Endothelial cell of umbilical vein (primary cell): ENCODE data around the gene DDB1. TPM values are rescaled to one million over a fixed set of nuclear protein-coding genes. Genes with fewer than 3 reads are reported as not detected.

Source experiments
- BruUV-seq: library from RNA; stranded (reverse); fragments of 400-500 nt; replicated peaks from 2 replicates; lab custom pipeline; 2021; lab: Mats Ljungman, UMichigan
- CTCF ChIA-PET: fragments of 300-600, 350-600 bp; sonication (Branson Sonifier 250); formaldehyde crosslinking; loops from one replicate; lab custom pipeline; 2021; ENCODE audit warnings: antibody characterized with exemption, inconsistent platforms; lab: Charles Lee
- POLR2A ChIA-PET: fragments of 300-600, 350-600 bp; sonication (Branson Sonifier 250); formaldehyde crosslinking; loops from one replicate; lab custom pipeline; 2021; ENCODE audit warnings: antibody characterized with exemption, inconsistent platforms; lab: Charles Lee
- DNase-seq: peaks from one replicate; pipeline ENCODE4 v3.0.0-alpha.2; 2011; ENCODE audit warnings: low read depth, low spot score
- FAIRE-seq: peaks from 2 replicates; lab custom pipeline; 2011; peaks lifted over from hg19 to GRCh38; lab: Jason Lieb, UNC
- H2AFZ ChIP-seq: 2 replicates; pipeline ENCODE4 v1.6.0; 2012; ENCODE audit warnings: low read depth, low read length, control low read depth, inconsistent platforms
- H3K27ac ChIP-seq: 2 replicates; pipeline ENCODE4 v1.5.1; 2011; ENCODE audit warnings: low read depth, mild to moderate bottlenecking, control low read depth, low read length, moderate library complexity; ENCODE audit not compliant: insufficient read depth
- H3K27me3 ChIP-seq, 2 experiments: 2 replicates each; pipeline versions ENCODE4 v1.6.0 to v1.6.1; 2011; ENCODE audit warnings: low read length in 2 of 2, mixed read lengths in 1 of 2; ENCODE audit not compliant: control insufficient read depth in 2 of 2, insufficient read depth in 2 of 2
- H3K36me3 ChIP-seq, 2 experiments: 2 replicates in 1 of 2; 3 replicates in 1 of 2; pipeline ENCODE4 v1.5.1; 2011; ENCODE audit warnings: low read length in 2 of 2, mild to moderate bottlenecking in 1 of 2, moderate library complexity in 1 of 2; ENCODE audit not compliant: control insufficient read depth in 2 of 2, insufficient read depth in 2 of 2; ENCODE audit errors: extremely low read depth in 1 of 2
- H3K4me1 ChIP-seq: 3 replicates; pipeline ENCODE4 v1.5.1; 2011; ENCODE audit warnings: mild to moderate bottlenecking, low read length; ENCODE audit not compliant: control insufficient read depth, insufficient read depth; ENCODE audit errors: extremely low read depth
- H3K4me2 ChIP-seq: 2 replicates; pipeline ENCODE4 v1.6.1; 2011; ENCODE audit warnings: low read length, control low read depth, mixed read lengths; ENCODE audit not compliant: insufficient read depth
- H3K4me3 ChIP-seq, 3 experiments: fragments of 200-600 bp in 1 of 3; sonication (generic), shearing (Covaris generic) in 1 of 3; replicated peaks in 1 of 3; 2 replicates each; pipeline ENCODE4 v1.5.1; 2011 to 2016; ENCODE audit warnings: control low read depth in 3 of 3, low read length in 3 of 3, mild to moderate bottlenecking in 2 of 3, inconsistent platforms in 1 of 3, low read depth in 1 of 3, moderate library complexity in 1 of 3; ENCODE audit not compliant: insufficient read depth in 1 of 3
- H3K79me2 ChIP-seq: 2 replicates; pipeline ENCODE4 v1.6.0; 2012; ENCODE audit warnings: low read length, inconsistent platforms; ENCODE audit not compliant: control insufficient read depth, insufficient read depth
- H3K9ac ChIP-seq: replicated peaks from 2 replicates; pipeline ENCODE3; 2011; ENCODE audit warnings: low read length, control low read depth; ENCODE audit not compliant: insufficient read depth; ENCODE audit errors: extremely low read depth
- H3K9me1 ChIP-seq: replicated peaks from 3 replicates; pipeline ENCODE4 v1.6.0; 2011; ENCODE audit warnings: mild to moderate bottlenecking, low read length; ENCODE audit not compliant: control insufficient read depth, insufficient read depth; ENCODE audit errors: extremely low read depth
- H3K9me3 ChIP-seq: replicated peaks from 2 replicates; pipeline ENCODE4 v1.5.1; 2012; ENCODE audit warnings: low read length, inconsistent platforms; ENCODE audit not compliant: control insufficient read depth, insufficient read depth
- H4K20me1 ChIP-seq: replicated peaks from 2 replicates; pipeline ENCODE3; 2011; ENCODE audit warnings: mild to moderate bottlenecking, low read length; ENCODE audit not compliant: control insufficient read depth, insufficient read depth; ENCODE audit errors: extremely low read depth
- EZH2 ChIP-seq: IDR thresholded peaks from 2 replicates; pipeline ENCODE4 v1.6.1; 2012; ENCODE audit warnings: borderline replicate concordance, low read depth, mild to moderate bottlenecking, moderate library complexity, low read length, inconsistent platforms; ENCODE audit not compliant: severe bottlenecking
- FOS ChIP-seq: IDR thresholded peaks from 2 replicates; pipeline ENCODE4 v1.6.1; 2011; ENCODE audit warnings: mild to moderate bottlenecking, low read length, moderate library complexity, borderline replicate concordance; ENCODE audit not compliant: insufficient read depth
- GATA2 ChIP-seq: IDR thresholded peaks from 2 replicates; pipeline ENCODE4 v1.7.0; 2011; ENCODE audit warnings: low read depth, mild to moderate bottlenecking, moderate library complexity, mixed read lengths, low read length; ENCODE audit not compliant: insufficient read length, insufficient read depth
- JUN ChIP-seq: IDR thresholded peaks from 2 replicates; pipeline ENCODE4 v1.6.1; 2011; ENCODE audit warnings: borderline replicate concordance, low read depth; ENCODE audit not compliant: insufficient read length, insufficient read depth
- MYC ChIP-seq: IDR thresholded peaks from one replicate; pipeline ENCODE4 v1.6.1; 2011; ENCODE audit warnings: mild to moderate bottlenecking, low read depth, low read length
- POLR2A ChIP-seq: IDR thresholded peaks from 2 replicates; pipeline ENCODE4 v1.6.1; 2012; ENCODE audit warnings: low read depth, mild to moderate bottlenecking, control low read depth, low read length
- POLR2AphosphoS5 ChIP-seq: IDR thresholded peaks from 2 replicates; pipeline ENCODE4 v1.6.1; 2012; ENCODE audit warnings: low read depth, mild to moderate bottlenecking, control low read depth, low read length, moderate library complexity; ENCODE audit not compliant: insufficient read depth
- dilution Hi-C: fragments of 300-500 bp; cut with MboI; formaldehyde crosslinking; loops from one replicate; pipeline ENCODE4 v1.15.0; 2019; ENCODE audit warnings: low sequenced_read_pairs; ENCODE audit not compliant: extremely low pct_ligation_motif_present
- intact Hi-C: fragments of 100-400 bp; cut with micrococcal nuclease; formaldehyde crosslinking; loops from one replicate; pipeline ENCODE4 v1.10.0; 2022
- polyA plus RNA-seq, 4 experiments: library from polyadenylated mRNA; depleted of rRNA in 3 of 4; stranded (reverse) in 3 of 4; unstranded in 1 of 4; fragments of >200 nt; gene quantifications; 2 replicates each; pipeline versions ENCODE4 v1.2.1 to v1.2.3, GENCODE V29; 2011 to 2012; ENCODE audit warnings: missing spikeins in 1 of 4
- total RNA-seq: library from RNA; stranded (reverse); gene quantifications from 2 replicates; pipeline ENCODE4 v1.2.3, GENCODE V29; 2021
- TF ChIP-seq, protein P1 (sequence below), 2 donors: IDR thresholded peaks; 1 replicate in 1 of 2; 2 replicates in 1 of 2; pipeline ENCODE4 v1.5.1; 2011; ENCODE audit warnings: low read length in 2 of 2, mild to moderate bottlenecking in 2 of 2, moderate library complexity in 2 of 2, control low read depth in 1 of 2, inconsistent platforms in 1 of 2, low read depth in 1 of 2; ENCODE audit not compliant: insufficient read depth in 1 of 2; ENCODE audit errors: extremely low read depth in 1 of 2

DDB1 gene
- total and polyA plus RNA-seq, 2 donors (not counting 3 experiments of a cell fraction or from before 2014, with no cell fraction given) = 229 to 230 TPM

DNA sequence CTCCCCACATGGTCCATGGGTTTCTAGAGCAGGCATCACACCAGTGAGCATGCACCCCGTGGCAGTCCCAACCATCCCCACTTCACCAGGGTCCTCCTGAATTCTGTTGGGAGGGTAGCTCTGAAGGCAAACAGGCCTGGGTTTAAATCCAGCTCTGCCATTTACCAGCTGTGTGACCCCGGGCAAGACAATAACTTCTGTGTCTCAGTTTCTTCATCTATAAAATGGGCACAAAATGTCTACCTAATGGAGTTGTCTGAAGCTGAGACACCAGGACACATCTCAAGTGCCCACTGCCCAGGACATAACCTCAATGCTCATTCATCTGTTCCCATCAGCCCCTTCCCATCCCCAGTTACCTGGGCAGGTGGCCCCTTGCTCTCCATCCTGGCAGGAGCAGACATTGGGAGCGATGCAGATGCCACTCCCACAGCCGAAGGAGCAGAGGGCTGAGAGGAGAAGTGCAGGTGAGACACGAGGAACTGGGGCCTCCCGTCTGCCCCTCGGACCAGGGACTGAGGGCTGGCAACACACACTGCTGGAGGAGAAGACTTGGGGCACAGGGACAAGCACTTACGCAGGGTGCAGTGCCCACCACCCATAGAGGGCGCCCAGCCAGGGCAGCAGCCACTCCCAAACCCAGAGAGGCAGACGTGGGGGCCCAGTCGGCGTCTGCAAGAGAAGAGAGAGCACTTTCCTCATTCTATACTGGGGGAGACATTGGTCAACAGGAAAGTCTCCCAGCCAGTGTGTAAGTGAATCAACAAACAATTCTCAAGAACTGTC, 41.8 kb downstream of the DDB1 start:
- H3K4me1 ChIP-seq = peaks cover 20% of the 10 kb centered on the region
- no peak overlapping the region for H2AFZ ChIP-seq
- H3K27me3 ChIP-seq = peaks cover 5 to 9% of the 10 kb centered on the region in 2 experiments
- no peaks in the 10 kb centered on the region for H3K79me2 ChIP-seq
- ChIA-PET CTCF (no interaction called here), POLR2A (no interaction called here)
- H3K9ac ChIP-seq = no peak overlapping the region
- TF ChIP-seq, protein P1, sequence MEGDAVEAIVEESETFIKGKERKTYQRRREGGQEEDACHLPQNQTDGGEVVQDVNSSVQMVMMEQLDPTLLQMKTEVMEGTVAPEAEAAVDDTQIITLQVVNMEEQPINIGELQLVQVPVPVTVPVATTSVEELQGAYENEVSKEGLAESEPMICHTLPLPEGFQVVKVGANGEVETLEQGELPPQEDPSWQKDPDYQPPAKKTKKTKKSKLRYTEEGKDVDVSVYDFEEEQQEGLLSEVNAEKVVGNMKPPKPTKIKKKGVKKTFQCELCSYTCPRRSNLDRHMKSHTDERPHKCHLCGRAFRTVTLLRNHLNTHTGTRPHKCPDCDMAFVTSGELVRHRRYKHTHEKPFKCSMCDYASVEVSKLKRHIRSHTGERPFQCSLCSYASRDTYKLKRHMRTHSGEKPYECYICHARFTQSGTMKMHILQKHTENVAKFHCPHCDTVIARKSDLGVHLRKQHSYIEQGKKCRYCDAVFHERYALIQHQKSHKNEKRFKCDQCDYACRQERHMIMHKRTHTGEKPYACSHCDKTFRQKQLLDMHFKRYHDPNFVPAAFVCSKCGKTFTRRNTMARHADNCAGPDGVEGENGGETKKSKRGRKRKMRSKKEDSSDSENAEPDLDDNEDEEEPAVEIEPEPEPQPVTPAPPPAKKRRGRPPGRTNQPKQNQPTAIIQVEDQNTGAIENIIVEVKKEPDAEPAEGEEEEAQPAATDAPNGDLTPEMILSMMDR (IDR thresholded peaks at IDR 0.05; ENCODE audit: extremely low read depth in 1 of 2, insufficient read depth in 1 of 2, low read depth in 1 of 2, low read length in 2 of 2) = no peak
- TF ChIP-seq FOS (no peak), EZH2 (no peak), POLR2A (no peak), POLR2AphosphoS5 (no peak), JUN (no peak), MYC (no peak), GATA2 (no peak)
- no peaks in the 10 kb centered on the region for H3K9me1 ChIP-seq
- dilution Hi-C loops = no loop called here
- H3K4me2 ChIP-seq = no peak overlapping the region
- no peak overlapping the region for H3K4me3 ChIP-seq
- no peaks in the 10 kb centered on the region for H4K20me1 ChIP-seq
- no peak for DNase-seq
- no TSS peak for BruUV-seq
- H3K36me3 ChIP-seq = no peaks in the 10 kb centered on the region
- FAIRE-seq = no peak
- intact Hi-C loops = no loop called here
- H3K9me3 ChIP-seq = no peaks in the 10 kb centered on the region
- H3K27ac ChIP-seq = no peak overlapping the region
